Stimulated activated CD8-positive, alpha-beta memory T cell treated with anti-CD3 and anti-CD28 coated beads, Interleukin-12 subunit alpha, Interleukin-12 subunit beta, amount 100 ng/mL, for 4 hours (primary cell): ENCODE results near the gene MAP6D1.
A peak's percentile ranks its signal among the peaks of the same experiment; 100 is the strongest.

ENCODE experiments used
- DNase-seq: peaks from one replicate; pipeline ENCODE4 v3.0.0-alpha.2; 2020; ENCODE audit warnings: low read depth

The MAP6D1 gene

GRCh38 chr3:183825456-183826161 lies at the start of gene MAP6D1:
Gene MAP6D1 (minus strand): TSS chr3:183825577. CDS start chr3:183825547, 30 bp downstream.
- peak; percentile 52 for DNase-seq

GRCh38 chr3:183873914-183874313 lies 48.5 kb upstream of the MAP6D1 start:
- DNase-seq: no peak

GRCh38 chr3:183871541-183871940 lies 46.2 kb upstream of the MAP6D1 start:
- no peak for DNase-seq

- DNase-seq: no peak
Measured at GRCh38 chr3:183870563-183870962, 45.2 kb upstream of the MAP6D1 start.

- no peak for DNase-seq
Measured at GRCh38 chr3:183868796-183869195, 43.4 kb upstream of the MAP6D1 start.

GRCh38 chr3:183862610-183863009 lies 37.2 kb upstream of the MAP6D1 start:
- no peak for DNase-seq

- no peak for DNase-seq
Measured at GRCh38 chr3:183857863-183858262, 32.5 kb upstream of the MAP6D1 start.

- no peak for DNase-seq
Measured at GRCh38 chr3:183854318-183855035, 29.1 kb upstream of the MAP6D1 start.

GRCh38 chr3:183845608-183846288 lies 20.4 kb upstream of the MAP6D1 start:
- no peak for DNase-seq

- no peak for DNase-seq
Measured at GRCh38 chr3:183845090-183845489, 19.7 kb upstream of the MAP6D1 start.

GRCh38 chr3:183844606-183845005 lies 19.2 kb upstream of the MAP6D1 start:
- DNase-seq: no peak

GRCh38 chr3:183839751-183840150 lies 14.4 kb upstream of the MAP6D1 start:
- DNase-seq: no peak

GRCh38 chr3:183837894-183838293 lies 12.5 kb upstream of the MAP6D1 start:
- DNase-seq: no peak

- no peak for DNase-seq
Measured at GRCh38 chr3:183837390-183837789, 12.0 kb upstream of the MAP6D1 start.

- DNase-seq: no peak
Measured at GRCh38 chr3:183833516-183833915, 8.1 kb upstream of the MAP6D1 start.

GRCh38 chr3:183830187-183830586 lies 4.8 kb upstream of the MAP6D1 start:
- DNase-seq: no peak

GRCh38 chr3:183829466-183829865 lies 4.1 kb upstream of the MAP6D1 start:
- no peak for DNase-seq

- DNase-seq: no peak
Measured at GRCh38 chr3:183828538-183828870, 3.1 kb upstream of the MAP6D1 start.

GRCh38 chr3:183827809-183828537 lies 2.6 kb upstream of the MAP6D1 start:
- no peak for DNase-seq

- no peak for DNase-seq
Measured at GRCh38 chr3:183826448-183827250, 1.3 kb upstream of the MAP6D1 start.

- no peak for DNase-seq
Measured at GRCh38 chr3:183824761-183825455, 469 bp downstream of the MAP6D1 start.
